PC-9 (cell line): Measurements from ENCODE around the gene SEMA7A. TPM values are rescaled to one million over a fixed set of nuclear protein-coding genes. Genes with fewer than 3 reads are reported as not detected.
A peak's percentile ranks its signal among the peaks of the same experiment; 100 is the strongest.

ENCODE experiments used
- BruUV-seq: library from RNA; stranded (reverse); fragments of 400-500 nt; replicated peaks from 2 replicates; lab custom pipeline; 2021; lab: Mats Ljungman, UMichigan
- CTCF ChIA-PET: fragments of 300-600 bp; sonication (Branson Sonifier 250); formaldehyde crosslinking; loops from one replicate; lab custom pipeline; 2022; ENCODE audit warnings: antibody characterized with exemption; lab: Charles Lee
- POLR2A ChIA-PET: fragments of 300-600 bp; sonication (Branson Sonifier 250); formaldehyde crosslinking; loops from one replicate; lab custom pipeline; 2022; ENCODE audit warnings: antibody characterized with exemption; ENCODE audit not compliant: unreplicated experiment; lab: Charles Lee
- DNase-seq, 2 experiments: peaks; one replicate each; pipeline versions ENCODE4 v3.0.0 to v3.0.0-alpha.2; 2015 to 2022; ENCODE audit warnings: mixed read lengths in 1 of 2
- H2AFZ ChIP-seq: fragments of 200-600 bp; sonication (generic); 2 replicates; pipeline ENCODE4 v1.8.1; 2017; ENCODE audit warnings: antibody characterized with exemption
- H3F3A ChIP-seq: fragments of 200-600 bp; sonication (generic); 2 replicates; pipeline ENCODE4 v1.8.1; 2017; ENCODE audit warnings: antibody characterized with exemption, mild to moderate bottlenecking, low read depth; ENCODE audit not compliant: insufficient read depth
- H3K27ac ChIP-seq: fragments of 200-600 bp; sonication (generic); 2 replicates; pipeline ENCODE4 v1.6.1; 2016; ENCODE audit warnings: mixed run types
- H3K27me3 ChIP-seq: fragments of 200-600 bp; sonication (generic); 2 replicates; pipeline ENCODE4 v1.6.1; 2016; ENCODE audit warnings: low read depth, mixed run types; ENCODE audit not compliant: insufficient read depth
- H3K36me3 ChIP-seq: fragments of 200-600 bp; sonication (generic); 2 replicates; pipeline ENCODE4 v1.6.1; 2016; ENCODE audit warnings: low read depth, mixed run types
- H3K4me1 ChIP-seq: fragments of 200-600 bp; sonication (generic); replicated peaks from 2 replicates; pipeline ENCODE4 v1.6.1; 2016; ENCODE audit warnings: mixed run types; ENCODE audit not compliant: insufficient read depth
- H3K4me2 ChIP-seq: fragments of 200-600 bp; sonication (generic); 2 replicates; pipeline ENCODE4 v1.6.1; 2017; ENCODE audit warnings: mixed run types
- H3K4me3 ChIP-seq: fragments of 200-600 bp; sonication (generic); 2 replicates; pipeline ENCODE4 v1.6.1; 2016; ENCODE audit warnings: mixed run types
- H3K79me2 ChIP-seq: fragments of 200-600 bp; sonication (generic); 2 replicates; pipeline ENCODE4 v1.6.1; 2017; ENCODE audit warnings: low read depth, mixed run types
- H3K9me2 ChIP-seq: fragments of 200-600 bp; sonication (generic); 2 replicates; pipeline ENCODE4 v1.8.1; 2017; ENCODE audit warnings: mild to moderate bottlenecking; ENCODE audit not compliant: insufficient read depth
- H3K9me3 ChIP-seq: fragments of 200-600 bp; sonication (generic); 2 replicates; pipeline ENCODE4 v1.8.1; 2016; ENCODE audit warnings: low read depth; ENCODE audit not compliant: insufficient read depth
- H4K20me1 ChIP-seq: fragments of 200-600 bp; sonication (generic); 2 replicates; pipeline ENCODE4 v1.8.1; 2017; ENCODE audit not compliant: insufficient read depth
- CTCF ChIP-seq: fragments of 200-600 bp; sonication (generic); conservative IDR thresholded peaks from 2 replicates; pipeline ENCODE4 v1.6.1; 2017; ENCODE audit warnings: mixed run types, antibody characterized with exemption, mild to moderate bottlenecking, moderate library complexity
- EZH2 ChIP-seq: fragments of 200-600 bp; sonication (generic); IDR thresholded peaks from 2 replicates; pipeline ENCODE4 v1.8.0; 2017; ENCODE audit warnings: antibody characterized with exemption, low read depth
- intact Hi-C: fragments of 100-400 bp; cut with micrococcal nuclease; formaldehyde crosslinking; loops from one replicate; pipeline ENCODE4 v1.10.0; 2022; ENCODE audit not compliant: unreplicated experiment
- total RNA-seq: library from RNA; stranded (reverse); gene quantifications from 2 replicates; pipeline ENCODE4 v1.2.3, GENCODE V29; 2021

SEMA7A gene
- total RNA-seq, 1 experiment from 2014 or later: 8.3 TPM

GRCh38 chr15:74380361-74381189, 53.2 kb downstream of the SEMA7A start:
- no peaks in the 10 kb centered on the region for H3K27me3 ChIP-seq
- peaks cover 15% of the 10 kb centered on the region; the same call in 1 of the 2 replicates for H3F3A ChIP-seq
- TF ChIP-seq CTCF (no peak), EZH2 (no peak)
- H4K20me1 ChIP-seq: no peaks in the 10 kb centered on the region
- H3K79me2 ChIP-seq: no peaks in the 10 kb centered on the region
- H3K4me1 ChIP-seq: peaks cover 54% of the 10 kb centered on the region
- no peak overlapping the region for H3K4me2 ChIP-seq
- no peak overlapping the region for H3K27ac ChIP-seq
- ChIA-PET CTCF (no interaction called here), POLR2A (interaction anchor here (0.5 kb wide), 1 partner anchor 54 kb away, joined by 4 read pairs; no protein-coding TSS in a partner anchor)
- no peak for DNase-seq
- no peak overlapping the region for H2AFZ ChIP-seq
- intact Hi-C loops: no loop called here
- no TSS peak for BruUV-seq
- H3K36me3 ChIP-seq: no peaks in the 10 kb centered on the region
- no peak overlapping the region for H3K4me3 ChIP-seq
- no peaks in the 10 kb centered on the region for H3K9me2 ChIP-seq
- no peaks in the 10 kb centered on the region for H3K9me3 ChIP-seq

- DNase-seq: peak; percentile 67 to 72
- Histone ChIP-seq H4K20me1 (no peaks in the 10 kb centered on the region), H3K36me3 (no peaks in the 10 kb centered on the region), H3K27me3 (no peaks in the 10 kb centered on the region), H3K79me2 (no peaks in the 10 kb centered on the region), H3K4me1 (peaks cover 43% of the 10 kb centered on the region), H3F3A (peaks cover 10% of the 10 kb centered on the region; the same call in 1 of the 2 replicates), H3K4me3 (peak overlapping the region; percentile 33; the same call in 1 of the 2 replicates), H3K9me3 (no peaks in the 10 kb centered on the region), H3K27ac (peak overlapping the region; percentile 79), H2AFZ (0 out of 2 replicates have a peak overlapping the region, but pooled peaks have one; percentile 52), H3K4me2 (peak overlapping the region; percentile 74), H3K9me2 (no peaks in the 10 kb centered on the region)
- intact Hi-C loops: loop anchor here (5.0 to 10.0 kb wide), 2 partner anchors 238 to 576 kb away; partner anchors contain the start of genes CLK3 and RPP25
- ChIA-PET CTCF (interaction anchor here (0.6 to 1.5 kb wide), 2 partner anchors 60 to 253 kb away, joined by 4 to 11 read pairs; no protein-coding TSS in a partner anchor), POLR2A (interaction anchor here (0.6 to 0.8 kb wide), 4 partner anchors 10 to 431 kb away, joined by 3 to 6 read pairs (median 4); no protein-coding TSS in a partner anchor)
- TF ChIP-seq EZH2: no peak
- no peak for TF ChIP-seq CTCF
- BruUV-seq: no TSS peak
Measured at GRCh38 chr15:74378848-74379247, 54.9 kb downstream of the SEMA7A start.
